SHP77 (cell line): ENCODE measurements around the gene NAP1L4.

ENCODE experiments used
- DNase-seq, 2 experiments: peaks; one replicate each; lab custom pipeline; 2025; lab: John Stamatoyannopoulos, UW

Gene NAP1L4

GRCh38 chr11:2934611-2935239 lies 57.4 kb downstream of the NAP1L4 start:
- DNase-seq: no peak

GRCh38 chr11:2934021-2934550 lies 58.0 kb downstream of the NAP1L4 start:
- DNase-seq: no peak

- DNase-seq: no peak
Observed at GRCh38 chr11:2933375-2934020, 58.6 kb downstream of the NAP1L4 start.

GRCh38 chr11:2932850-2933251 lies 59.3 kb downstream of the NAP1L4 start:
- DNase-seq: no peak

- no peak for DNase-seq
Observed at GRCh38 chr11:2931771-2932738, 60.1 kb downstream of the NAP1L4 start.

- no peak for DNase-seq
Observed at GRCh38 chr11:2931420-2931746, 60.7 kb downstream of the NAP1L4 start.

- peak in 1 of 2 experiments; percentile 48 for DNase-seq
Observed at GRCh38 chr11:2930704-2931419, 61.3 kb downstream of the NAP1L4 start.

- DNase-seq: no peak
Observed at GRCh38 chr11:2929950-2930703, 62.0 kb downstream of the NAP1L4 start.

- no peak for DNase-seq
Observed at GRCh38 chr11:2929531-2929949, 62.6 kb downstream of the NAP1L4 start.

- DNase-seq: no peak
Observed at GRCh38 chr11:2928605-2929530, 63.3 kb downstream of the NAP1L4 start, which contains the start of gene PHLDA2. PHLDA2 (minus strand) TSS chr11:2929420; CDS start chr11:2929364, 56 bp downstream.

GRCh38 chr11:2927851-2928604 lies 64.1 kb downstream of the NAP1L4 start:
- DNase-seq: no peak

- no peak for DNase-seq
Observed at GRCh38 chr11:2927121-2927800, 64.9 kb downstream of the NAP1L4 start.

GRCh38 chr11:2926611-2927051 lies 65.5 kb downstream of the NAP1L4 start:
- DNase-seq: no peak

- DNase-seq: no peak
Observed at GRCh38 chr11:2924821-2925675, 67.1 kb downstream of the NAP1L4 start.

GRCh38 chr11:2924381-2924780 lies 67.7 kb downstream of the NAP1L4 start:
- no peak for DNase-seq

GRCh38 chr11:2923446-2924375 lies 68.4 kb downstream of the NAP1L4 start:
- no peak for DNase-seq
